HepG2 (cell line): ENCODE results near the gene COA3. TPM values are rescaled to one million over a fixed set of nuclear protein-coding genes. Genes with fewer than 3 reads are reported as not detected.

Experiments used
- AGO2 ChIP-seq: fragments of 200-400 bp; formaldehyde crosslinking; optimal IDR thresholded peaks from 2 replicates; pipeline ENCODE3; 2017; ENCODE audit warnings: mild to moderate bottlenecking, low read depth, low read length, moderate library complexity
- ESRRA ChIP-seq: sonication (generic); formaldehyde crosslinking; IDR thresholded peaks from 2 replicates; pipeline ENCODE4 v1.5.1; 2020; ENCODE audit warnings: mild to moderate bottlenecking, low read depth, missing genetic modification reagents
- FIP1L1 ChIP-seq: fragments of 200-400 bp; formaldehyde crosslinking; IDR thresholded peaks from 2 replicates; pipeline ENCODE4 v1.6.1; 2018; ENCODE audit warnings: low read depth, mild to moderate bottlenecking, low read length, moderate library complexity, borderline replicate concordance; ENCODE audit not compliant: insufficient read depth
- HCFC1 ChIP-seq: fragments of 150-350 bp; IDR thresholded peaks from 2 replicates; pipeline ENCODE4 v1.6.1; 2014; ENCODE audit warnings: low read depth, low read length
- HIVEP1 ChIP-seq: sonication (generic); formaldehyde crosslinking; IDR thresholded peaks from 2 replicates; pipeline ENCODE4 v1.4.0; 2020; ENCODE audit warnings: mild to moderate bottlenecking, missing genetic modification reagents
- HOXA3 ChIP-seq: sonication (generic); formaldehyde crosslinking; IDR thresholded peaks from 2 replicates; pipeline ENCODE4 v1.5.0; 2020; ENCODE audit warnings: missing genetic modification reagents
- MAFG ChIP-seq: sonication (generic); formaldehyde crosslinking; IDR thresholded peaks from 2 replicates; pipeline ENCODE4 v1.5.1; 2020; ENCODE audit warnings: mild to moderate bottlenecking, missing genetic modification reagents
- MIER3 ChIP-seq: IDR thresholded peaks from 2 replicates; pipeline ENCODE4 v1.6.1; 2016; ENCODE audit warnings: missing compliant biosample characterization, borderline replicate concordance
- MIXL1 ChIP-seq: IDR thresholded peaks from 2 replicates; pipeline ENCODE4 v1.6.1; 2016
- PAWR ChIP-seq: sonication (generic); formaldehyde crosslinking; IDR thresholded peaks from 2 replicates; pipeline ENCODE4 v1.4.0; 2020; ENCODE audit warnings: missing genetic modification reagents, mild to moderate bottlenecking, borderline replicate concordance
- RFXANK ChIP-seq: IDR thresholded peaks from 2 replicates; pipeline ENCODE4 v1.6.1; 2016
- SOX6 ChIP-seq, 2 experiments: fragments of 450-650 bp in 1 of 2; sonication (generic) in 1 of 2; formaldehyde crosslinking in 1 of 2; IDR thresholded peaks; 2 replicates each; pipeline versions ENCODE4 v1.4.0 to v1.6.1; 2017 to 2020; ENCODE audit warnings: antibody characterized with exemption in 1 of 2, mild to moderate bottlenecking in 1 of 2, missing genetic modification reagents in 1 of 2
- SRSF1 ChIP-seq: fragments of 200-400 bp; formaldehyde crosslinking; optimal IDR thresholded peaks from 2 replicates; pipeline ENCODE3; 2017; ENCODE audit warnings: mild to moderate bottlenecking, low read depth, low read length, moderate library complexity
- SRSF9 ChIP-seq: fragments of 200-400 bp; formaldehyde crosslinking; IDR thresholded peaks from 2 replicates; pipeline ENCODE4 v1.6.1; 2018; ENCODE audit warnings: borderline replicate concordance, mild to moderate bottlenecking, low read depth, low read length; ENCODE audit not compliant: insufficient read depth, poor library complexity, severe bottlenecking
- ZBTB7B ChIP-seq: sonication (generic); formaldehyde crosslinking; IDR thresholded peaks from 2 replicates; pipeline ENCODE4 v1.4.0; 2020; ENCODE audit warnings: missing genetic modification reagents
- ZNF496 ChIP-seq: sonication (generic); formaldehyde crosslinking; IDR thresholded peaks from 2 replicates; pipeline ENCODE4 v1.8.1; 2023; ENCODE audit warnings: mild to moderate bottlenecking, moderate library complexity, missing genetic modification reagents; ENCODE audit not compliant: insufficient replicate concordance
- ZNF577 ChIP-seq: sonication (generic); formaldehyde crosslinking; IDR thresholded peaks from 2 replicates; pipeline ENCODE4 v1.4.0; 2020; ENCODE audit warnings: mild to moderate bottlenecking, low read depth, missing genetic modification reagents, borderline replicate concordance
- ZNF607 ChIP-seq: sonication (generic); formaldehyde crosslinking; IDR thresholded peaks from 2 replicates; pipeline ENCODE4 v1.5.1; 2020; ENCODE audit warnings: missing genetic modification reagents, mild to moderate bottlenecking, borderline replicate concordance
- ZNF619 ChIP-seq: sonication (generic); formaldehyde crosslinking; IDR thresholded peaks from 2 replicates; pipeline ENCODE4 v1.4.0; 2020; ENCODE audit warnings: mild to moderate bottlenecking, missing genetic modification reagents
- ZNF713 ChIP-seq: sonication (generic); formaldehyde crosslinking; IDR thresholded peaks from 2 replicates; pipeline ENCODE4 v1.4.0; 2020; ENCODE audit warnings: mild to moderate bottlenecking, missing genetic modification reagents
- ZNF841 ChIP-seq: sonication (generic); formaldehyde crosslinking; IDR thresholded peaks from 2 replicates; pipeline ENCODE4 v1.8.1; 2023; ENCODE audit warnings: missing genetic modification reagents, borderline replicate concordance
- polyA plus RNA-seq, 8 experiments: library from polyadenylated mRNA; depleted of rRNA in 3 of 8; stranded (reverse) in 7 of 8; unstranded in 1 of 8; fragments of >200 nt; fragmentation: Illumina TruSeq in 4 of 8; extraction: Trizol in 4 of 8; gene quantifications; 2 replicates each; pipeline versions ENCODE4 v1.2.1 to v1.2.3, GENCODE V29; 2011 to 2016; ENCODE audit warnings: low read depth in 4 of 8, missing spikeins in 1 of 8, mixed read lengths in 1 of 8; ENCODE audit not compliant: insufficient read depth in 1 of 8
- total RNA-seq, 5 experiments: library from RNA; depleted of rRNA; stranded (reverse); fragments of >200 nt; fragmentation: Illumina TruSeq; extraction: Trizol; gene quantifications; 2 replicates each; pipeline ENCODE4 v1.2.3, GENCODE V29; 2016; ENCODE audit warnings: low read depth in 1 of 5
- TF ChIP-seq, protein P1 (sequence below): sonication (generic); formaldehyde crosslinking; IDR thresholded peaks from 2 replicates; pipeline ENCODE4 v1.4.0; 2020; ENCODE audit warnings: missing genetic modification reagents, borderline replicate concordance
- TF ChIP-seq, protein P2 (sequence below): IDR thresholded peaks from 2 replicates; pipeline ENCODE4 v1.6.1; 2016; ENCODE audit warnings: low read depth, borderline replicate concordance
- TF ChIP-seq, protein P3 (sequence below): sonication (generic); formaldehyde crosslinking; IDR thresholded peaks from 2 replicates; pipeline ENCODE4 v1.5.0; 2020; ENCODE audit warnings: missing genetic modification reagents

COA3 gene
- total and polyA plus RNA-seq, 2 of the 13 experiments (the other 11 are each of a cell fraction or from before 2014, with no cell fraction given), result 133 to 202 TPM

DNA sequence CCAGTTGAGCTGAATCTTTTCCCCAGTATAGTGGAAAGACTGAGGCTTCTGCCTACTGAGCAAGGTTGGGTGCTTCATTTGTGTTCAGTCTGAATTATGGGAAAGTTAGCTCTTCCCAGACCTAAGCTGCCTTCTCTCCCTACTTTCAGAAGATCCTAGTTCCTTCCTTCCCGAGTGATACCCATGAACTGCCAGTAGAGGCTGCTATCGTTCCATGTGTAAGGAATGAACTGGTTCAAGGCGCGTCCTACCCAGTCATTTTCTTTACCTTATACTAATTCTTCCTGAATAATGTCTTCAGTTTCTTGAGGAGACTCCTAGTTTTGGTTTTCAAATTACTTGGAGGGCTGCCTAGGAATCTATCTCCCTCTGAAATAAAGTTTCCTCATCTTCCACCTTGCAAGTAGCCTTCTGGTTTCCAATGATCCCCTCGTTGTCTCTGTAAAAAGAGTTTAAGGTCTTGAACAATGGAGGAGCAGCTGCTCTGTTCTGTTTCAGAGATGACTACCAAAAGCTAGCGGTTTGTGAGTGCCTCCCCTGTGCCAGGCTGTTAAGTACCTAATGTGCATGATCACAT is 44.9 kb upstream of the COA3 start (continued):
- TF ChIP-seq HIVEP1 (CRISPR knock-in tag) (no peak), MAFG (CRISPR knock-in tag) (no peak), ZBTB7B (CRISPR knock-in tag) (no peak; the same call in 1 of the 2 replicates), ZNF713 (CRISPR knock-in tag) (no peak), AGO2 (no peak), ESRRA (CRISPR knock-in tag) (no peak), ZNF619 (CRISPR knock-in tag) (no peak), FIP1L1 (no peak), MIER3 (CRISPR knock-in tag) (no peak), ZNF496 (CRISPR knock-in tag) (no peak), HCFC1 (no peak), MIXL1 (peak; percentile 67; the same call in 1 of the 2 replicates), HOXA3 (CRISPR knock-in tag) (no peak), ZNF577 (CRISPR knock-in tag) (no peak), RFXANK (0 out of 2 replicates have a peak, but pooled peaks have one; percentile 66), SOX6 (IDR thresholded peaks at IDR 0.05) (no peak), SOX6 (CRISPR knock-in tag; IDR thresholded peaks at IDR 0.05) (no peak; the same call in 1 of the 2 replicates), SRSF9 (no peak), PAWR (CRISPR knock-in tag) (no peak), ZNF607 (CRISPR knock-in tag) (no peak; the same call in 1 of the 2 replicates), SRSF1 (no peak), ZNF841 (no peak)
- TF ChIP-seq, protein P1, sequence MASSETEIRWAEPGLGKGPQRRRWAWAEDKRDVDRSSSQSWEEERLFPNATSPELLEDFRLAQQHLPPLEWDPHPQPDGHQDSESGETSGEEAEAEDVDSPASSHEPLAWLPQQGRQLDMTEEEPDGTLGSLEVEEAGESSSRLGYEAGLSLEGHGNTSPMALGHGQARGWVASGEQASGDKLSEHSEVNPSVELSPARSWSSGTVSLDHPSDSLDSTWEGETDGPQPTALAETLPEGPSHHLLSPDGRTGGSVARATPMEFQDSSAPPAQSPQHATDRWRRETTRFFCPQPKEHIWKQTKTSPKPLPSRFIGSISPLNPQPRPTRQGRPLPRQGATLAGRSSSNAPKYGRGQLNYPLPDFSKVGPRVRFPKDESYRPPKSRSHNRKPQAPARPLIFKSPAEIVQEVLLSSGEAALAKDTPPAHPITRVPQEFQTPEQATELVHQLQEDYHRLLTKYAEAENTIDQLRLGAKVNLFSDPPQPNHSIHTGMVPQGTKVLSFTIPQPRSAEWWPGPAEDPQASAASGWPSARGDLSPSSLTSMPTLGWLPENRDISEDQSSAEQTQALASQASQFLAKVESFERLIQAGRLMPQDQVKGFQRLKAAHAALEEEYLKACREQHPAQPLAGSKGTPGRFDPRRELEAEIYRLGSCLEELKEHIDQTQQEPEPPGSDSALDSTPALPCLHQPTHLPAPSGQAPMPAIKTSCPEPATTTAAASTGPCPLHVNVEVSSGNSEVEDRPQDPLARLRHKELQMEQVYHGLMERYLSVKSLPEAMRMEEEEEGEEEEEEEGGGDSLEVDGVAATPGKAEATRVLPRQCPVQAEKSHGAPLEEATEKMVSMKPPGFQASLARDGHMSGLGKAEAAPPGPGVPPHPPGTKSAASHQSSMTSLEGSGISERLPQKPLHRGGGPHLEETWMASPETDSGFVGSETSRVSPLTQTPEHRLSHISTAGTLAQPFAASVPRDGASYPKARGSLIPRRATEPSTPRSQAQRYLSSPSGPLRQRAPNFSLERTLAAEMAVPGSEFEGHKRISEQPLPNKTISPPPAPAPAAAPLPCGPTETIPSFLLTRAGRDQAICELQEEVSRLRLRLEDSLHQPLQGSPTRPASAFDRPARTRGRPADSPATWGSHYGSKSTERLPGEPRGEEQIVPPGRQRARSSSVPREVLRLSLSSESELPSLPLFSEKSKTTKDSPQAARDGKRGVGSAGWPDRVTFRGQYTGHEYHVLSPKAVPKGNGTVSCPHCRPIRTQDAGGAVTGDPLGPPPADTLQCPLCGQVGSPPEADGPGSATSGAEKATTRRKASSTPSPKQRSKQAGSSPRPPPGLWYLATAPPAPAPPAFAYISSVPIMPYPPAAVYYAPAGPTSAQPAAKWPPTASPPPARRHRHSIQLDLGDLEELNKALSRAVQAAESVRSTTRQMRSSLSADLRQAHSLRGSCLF (CRISPR knock-in tag), result no peak
- TF ChIP-seq, protein P2, sequence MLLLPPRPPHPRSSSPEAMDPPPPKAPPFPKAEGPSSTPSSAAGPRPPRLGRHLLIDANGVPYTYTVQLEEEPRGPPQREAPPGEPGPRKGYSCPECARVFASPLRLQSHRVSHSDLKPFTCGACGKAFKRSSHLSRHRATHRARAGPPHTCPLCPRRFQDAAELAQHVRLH, result 0 out of 2 replicates have a peak, but pooled peaks have one; percentile 31
- TF ChIP-seq, protein P3, sequence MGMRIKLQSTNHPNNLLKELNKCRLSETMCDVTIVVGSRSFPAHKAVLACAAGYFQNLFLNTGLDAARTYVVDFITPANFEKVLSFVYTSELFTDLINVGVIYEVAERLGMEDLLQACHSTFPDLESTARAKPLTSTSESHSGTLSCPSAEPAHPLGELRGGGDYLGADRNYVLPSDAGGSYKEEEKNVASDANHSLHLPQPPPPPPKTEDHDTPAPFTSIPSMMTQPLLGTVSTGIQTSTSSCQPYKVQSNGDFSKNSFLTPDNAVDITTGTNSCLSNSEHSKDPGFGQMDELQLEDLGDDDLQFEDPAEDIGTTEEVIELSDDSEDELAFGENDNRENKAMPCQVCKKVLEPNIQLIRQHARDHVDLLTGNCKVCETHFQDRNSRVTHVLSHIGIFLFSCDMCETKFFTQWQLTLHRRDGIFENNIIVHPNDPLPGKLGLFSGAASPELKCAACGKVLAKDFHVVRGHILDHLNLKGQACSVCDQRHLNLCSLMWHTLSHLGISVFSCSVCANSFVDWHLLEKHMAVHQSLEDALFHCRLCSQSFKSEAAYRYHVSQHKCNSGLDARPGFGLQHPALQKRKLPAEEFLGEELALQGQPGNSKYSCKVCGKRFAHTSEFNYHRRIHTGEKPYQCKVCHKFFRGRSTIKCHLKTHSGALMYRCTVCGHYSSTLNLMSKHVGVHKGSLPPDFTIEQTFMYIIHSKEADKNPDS, result no peak
